Tibial nerve (tissue), 4 donors: Measurements from ENCODE around the gene AP2A2. TPM values are rescaled to one million over a fixed set of nuclear protein-coding genes. Genes with fewer than 3 reads are reported as not detected.
A peak's percentile ranks its signal among the peaks of the same experiment; 100 is the strongest.

ENCODE experiments used
- DNase-seq, 2 donors: peaks; one replicate each; pipeline ENCODE4 v3.0.0-alpha.2; 2019; ENCODE audit warnings: low spot score in 2 of 2
- H3K27ac ChIP-seq, 4 donors: fragments of 200-600 bp; sonication (generic) in 3 of 4; one replicate each; pipeline ENCODE4 v1.5.1; 2017 to 2019; ENCODE audit warnings: mild to moderate bottlenecking in 1 of 4
- H3K27me3 ChIP-seq, 2 donors: fragments of 200-600 bp; sonication (generic) in 1 of 2; one replicate each; pipeline versions ENCODE4 v1.5.1 to v1.6.0; 2017 to 2019
- H3K36me3 ChIP-seq, 3 donors: fragments of 200-600 bp; sonication (generic); one replicate each; pipeline ENCODE4 v1.5.1; 2018 to 2019
- H3K4me1 ChIP-seq, 4 donors: fragments of 200-600 bp; sonication (generic) in 3 of 4; one replicate each; pipeline ENCODE4 v1.5.1; 2017 to 2019
- H3K4me3 ChIP-seq, 4 donors: fragments of 200-600 bp; sonication (generic) in 3 of 4; one replicate each; pipeline ENCODE4 v1.5.1; 2017 to 2019; ENCODE audit warnings: mild to moderate bottlenecking in 1 of 4, moderate library complexity in 1 of 4
- H3K9me3 ChIP-seq, 4 donors: fragments of 200-600 bp; sonication (generic) in 3 of 4; one replicate each; pipeline ENCODE4 v1.5.1; 2017 to 2019
- EP300 ChIP-seq, 2 donors: sonication (generic); formaldehyde crosslinking; IDR thresholded peaks; one replicate each; pipeline ENCODE4 v1.6.1; 2017; ENCODE audit warnings: antibody characterized with exemption in 2 of 2, mild to moderate bottlenecking in 1 of 2
- POLR2A ChIP-seq, 2 donors: fragments of 450-650 bp; IDR thresholded peaks; one replicate each; pipeline ENCODE4 v1.6.1; 2017; ENCODE audit warnings: antibody characterized with exemption in 2 of 2, mild to moderate bottlenecking in 2 of 2, moderate library complexity in 2 of 2
- WGBS, 2 donors: methylation state at CpG; one replicate each; pipeline ENCODE4 v1.1.5; 2018; 5-methylcytosine and 5-hydroxymethylcytosine counted together
- total RNA-seq, 4 donors: library from RNA; depleted of rRNA; stranded (reverse); fragments of >200 nt; gene quantifications; one replicate each; pipeline ENCODE4 v1.1.0, GENCODE V29; 2016
- TF ChIP-seq, protein P1 (sequence below), 5 experiments: fragments of 200-600 bp in 3 of 5; fragments of 450-650 bp in 2 of 5; sonication (generic) in 3 of 5; IDR thresholded peaks; one replicate each; pipeline ENCODE4 v1.5.1; 2016 to 2019; ENCODE audit warnings: antibody characterized with exemption in 5 of 5, mild to moderate bottlenecking in 3 of 5, moderate library complexity in 2 of 5

AP2A2 gene
- total RNA-seq, 4 donors from 2014 or later: 70.8 to 136 (median 90.3) TPM

DNA sequence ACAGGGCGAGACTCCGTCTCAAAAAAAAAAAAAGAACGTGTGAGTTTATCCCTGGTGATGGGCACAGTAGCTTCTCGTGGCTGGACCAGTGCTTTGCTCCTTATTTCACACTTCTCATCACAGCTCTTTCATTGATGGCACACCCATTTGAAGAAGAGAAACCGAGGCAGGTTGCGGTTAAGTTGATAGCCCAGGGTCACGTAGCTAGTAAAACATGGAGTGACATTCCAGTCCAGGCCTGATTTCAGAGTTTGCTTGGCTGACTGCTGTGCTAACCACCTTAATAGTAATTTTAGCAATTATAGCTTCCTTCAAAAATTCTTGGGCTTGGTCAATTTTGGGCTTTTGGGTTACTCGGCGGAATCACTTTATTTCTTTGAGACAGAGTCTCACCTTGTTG is 25.8 kb downstream of the AP2A2 start:
- 93 to 94% methylated on average over 9 of the region's 9 CpGs for WGBS, 2 donors
- H3K27ac ChIP-seq: no peak overlapping the region
- no peak overlapping the region for H3K4me3 ChIP-seq
- no peaks in the 10 kb centered on the region for H3K27me3 ChIP-seq
- DNase-seq: no peak
- no peak for TF ChIP-seq EP300 (IDR thresholded peaks at IDR 0.05)
- no peak for TF ChIP-seq POLR2A (IDR thresholded peaks at IDR 0.05)
- TF ChIP-seq, protein P1, sequence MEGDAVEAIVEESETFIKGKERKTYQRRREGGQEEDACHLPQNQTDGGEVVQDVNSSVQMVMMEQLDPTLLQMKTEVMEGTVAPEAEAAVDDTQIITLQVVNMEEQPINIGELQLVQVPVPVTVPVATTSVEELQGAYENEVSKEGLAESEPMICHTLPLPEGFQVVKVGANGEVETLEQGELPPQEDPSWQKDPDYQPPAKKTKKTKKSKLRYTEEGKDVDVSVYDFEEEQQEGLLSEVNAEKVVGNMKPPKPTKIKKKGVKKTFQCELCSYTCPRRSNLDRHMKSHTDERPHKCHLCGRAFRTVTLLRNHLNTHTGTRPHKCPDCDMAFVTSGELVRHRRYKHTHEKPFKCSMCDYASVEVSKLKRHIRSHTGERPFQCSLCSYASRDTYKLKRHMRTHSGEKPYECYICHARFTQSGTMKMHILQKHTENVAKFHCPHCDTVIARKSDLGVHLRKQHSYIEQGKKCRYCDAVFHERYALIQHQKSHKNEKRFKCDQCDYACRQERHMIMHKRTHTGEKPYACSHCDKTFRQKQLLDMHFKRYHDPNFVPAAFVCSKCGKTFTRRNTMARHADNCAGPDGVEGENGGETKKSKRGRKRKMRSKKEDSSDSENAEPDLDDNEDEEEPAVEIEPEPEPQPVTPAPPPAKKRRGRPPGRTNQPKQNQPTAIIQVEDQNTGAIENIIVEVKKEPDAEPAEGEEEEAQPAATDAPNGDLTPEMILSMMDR (IDR thresholded peaks at IDR 0.05): no peak
- H3K4me1 ChIP-seq: peaks cover 0 to 47% (median 13%) of the 10 kb centered on the region in 4 donors
- H3K36me3 ChIP-seq: peaks cover 0 to 35% (median 0%) of the 10 kb centered on the region in 3 donors
- H3K9me3 ChIP-seq: peaks cover 0 to 15% (median 5%) of the 10 kb centered on the region in 4 donors

DNA sequence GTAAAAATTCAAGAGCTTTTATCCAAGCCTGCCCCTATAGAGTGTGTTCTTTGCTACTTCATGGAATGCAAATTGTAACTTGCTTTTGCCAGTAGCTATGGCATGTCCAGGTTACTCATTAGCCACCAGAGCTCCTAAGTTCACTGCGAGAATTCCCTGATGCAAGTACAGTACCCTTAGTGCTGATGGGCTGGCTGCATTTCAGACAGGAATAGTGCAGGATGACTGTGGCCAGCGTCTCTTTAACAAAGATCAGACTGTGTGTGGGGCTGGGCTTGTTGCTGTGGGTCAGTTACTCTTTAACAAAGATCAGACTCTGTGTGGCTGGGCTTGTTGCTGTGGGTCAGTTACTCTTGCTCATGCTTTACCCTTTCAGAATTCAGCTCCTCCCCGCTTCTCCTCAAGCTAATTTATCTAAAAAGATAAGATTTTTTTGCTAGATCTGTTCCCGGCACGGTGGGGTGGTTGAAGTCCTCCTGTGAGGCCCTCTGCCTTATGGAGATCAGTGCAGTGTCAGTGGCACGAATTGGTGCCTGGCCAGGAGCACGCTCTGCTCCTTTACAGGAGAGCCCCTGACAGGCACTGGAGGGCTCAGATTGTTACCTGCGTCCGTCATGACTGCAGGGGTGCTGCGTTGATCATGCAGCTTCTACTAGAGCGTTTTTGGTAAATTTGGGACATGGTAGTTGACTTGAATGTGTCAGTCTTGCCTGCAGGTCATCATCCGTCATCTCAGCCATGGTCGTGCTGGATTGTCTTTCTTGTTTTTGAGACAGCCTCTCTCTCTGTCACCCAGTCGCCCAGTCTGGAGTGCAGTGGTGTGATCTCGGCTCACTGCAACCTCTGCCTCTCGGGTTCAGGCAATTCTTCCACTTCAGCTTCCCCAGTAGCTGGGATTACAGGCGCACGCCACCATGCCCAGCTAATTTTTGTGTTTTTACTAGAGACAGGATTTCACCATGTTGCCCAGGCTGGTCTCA is 27.0 kb downstream of the AP2A2 start:
- DNase-seq: no peak
- Histone ChIP-seq H3K4me3 (no peak overlapping the region), H3K27ac (peak overlapping the region in 3 of 4 donors; percentile 2 to 67 (median 6)), H3K36me3 (peaks cover 0 to 31% (median 0%) of the 10 kb centered on the region in 3 donors), H3K9me3 (peaks cover 0 to 15% (median 5%) of the 10 kb centered on the region in 4 donors), H3K27me3 (no peaks in the 10 kb centered on the region), H3K4me1 (peaks cover 0 to 44% (median 13%) of the 10 kb centered on the region in 4 donors)
- TF ChIP-seq, protein P1 (IDR thresholded peaks at IDR 0.05): no peak
- TF ChIP-seq EP300 (IDR thresholded peaks at IDR 0.05) (no peak), POLR2A (IDR thresholded peaks at IDR 0.05) (no peak)
- 50 to 53% methylated on average over 15 to 18 of the region's 18 CpGs for WGBS, 2 donors

DNA sequence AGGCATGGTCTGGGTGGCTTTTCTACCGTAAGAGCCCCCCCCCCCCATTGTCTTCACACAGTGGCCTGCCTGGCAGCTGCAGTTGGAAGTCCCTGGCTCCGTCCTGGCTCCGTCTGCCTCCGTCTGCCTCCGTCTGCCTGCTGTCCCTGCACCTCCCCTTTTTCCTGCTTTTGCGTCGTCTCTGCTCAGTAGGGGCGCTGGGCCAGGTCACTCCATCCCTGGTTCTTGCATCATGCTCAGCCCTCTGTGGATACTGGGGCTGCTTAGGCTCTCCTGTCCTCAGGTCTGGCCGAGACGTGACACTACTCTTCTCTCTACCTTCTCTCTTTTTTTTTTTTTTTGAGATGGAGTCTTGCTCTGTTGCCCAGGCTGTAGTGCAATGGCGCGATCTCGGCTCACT is 27.8 kb downstream of the AP2A2 start:
- TF ChIP-seq EP300 (IDR thresholded peaks at IDR 0.05) (no peak), POLR2A (IDR thresholded peaks at IDR 0.05) (no peak)
- TF ChIP-seq, protein P1 (IDR thresholded peaks at IDR 0.05): no peak
- Histone ChIP-seq H3K36me3 (peaks cover 0 to 27% (median 0%) of the 10 kb centered on the region in 3 donors), H3K27ac (peak overlapping the region in 1 of 4 donors; percentile 14), H3K4me1 (peaks cover 0 to 44% (median 13%) of the 10 kb centered on the region in 4 donors), H3K9me3 (peaks cover 0 to 15% (median 5%) of the 10 kb centered on the region in 4 donors), H3K27me3 (no peaks in the 10 kb centered on the region), H3K4me3 (no peak overlapping the region)
- DNase-seq: no peak
- WGBS, 2 donors: 69 to 86% methylated on average over 13 of the region's 13 CpGs

DNA sequence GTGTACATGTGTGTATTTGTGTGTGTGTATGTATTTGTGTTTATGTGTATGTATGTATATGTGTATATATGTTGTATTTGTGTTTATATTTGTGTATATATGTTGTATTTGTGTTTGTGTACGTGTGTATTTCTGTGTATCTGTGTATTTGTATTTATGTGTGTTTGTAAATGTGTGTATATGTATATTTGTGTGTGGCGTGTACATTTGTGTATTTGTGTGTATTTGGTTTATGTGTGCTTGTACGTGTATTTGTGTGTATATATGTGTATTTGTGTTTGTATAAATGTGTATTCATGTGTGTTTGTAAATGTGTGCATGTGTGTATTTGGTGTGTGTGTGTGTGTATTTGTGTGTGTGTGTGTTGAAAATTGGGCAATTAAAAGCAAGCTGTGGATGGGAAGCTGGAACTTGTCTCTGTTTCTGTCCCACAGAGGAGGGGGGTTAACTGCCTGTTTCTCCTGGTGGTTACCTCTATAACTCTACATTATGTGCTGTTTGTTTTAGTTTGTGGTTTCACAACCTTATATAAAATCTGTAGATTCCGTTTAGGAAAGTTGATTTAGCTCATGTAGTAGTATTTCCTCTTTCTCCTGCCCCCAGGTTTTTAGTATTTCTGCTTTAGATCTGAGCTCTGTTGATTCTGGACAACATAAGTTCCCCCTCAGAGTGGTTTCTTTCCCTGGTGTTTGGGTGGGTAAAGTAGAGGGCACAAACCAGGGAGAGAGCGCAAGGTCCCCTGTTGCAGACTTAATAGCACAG is 28.9 kb downstream of the AP2A2 start:
- TF ChIP-seq, protein P1 (IDR thresholded peaks at IDR 0.05): no peak
- TF ChIP-seq POLR2A (IDR thresholded peaks at IDR 0.05): no peak
- no peak for TF ChIP-seq EP300 (IDR thresholded peaks at IDR 0.05)
- peaks cover 0 to 19% (median 0%) of the 10 kb centered on the region in 3 donors for H3K36me3 ChIP-seq
- H3K9me3 ChIP-seq: peaks cover 0 to 5% (median 2%) of the 10 kb centered on the region in 4 donors
- H3K27ac ChIP-seq: no peak overlapping the region
- no peaks in the 10 kb centered on the region for H3K27me3 ChIP-seq
- H3K4me3 ChIP-seq: no peak overlapping the region
- DNase-seq: no peak
- H3K4me1 ChIP-seq: peaks cover 0 to 44% (median 13%) of the 10 kb centered on the region in 4 donors
- 83 to 84% methylated on average over 5 of the region's 5 CpGs for WGBS, 2 donors
